HL-60/S4 treated with retinoic acid at 250 ng/mL for 4 days and 3 days (cell line): Measurements from ENCODE around the gene MYBPH.

Experiments used
- in situ Hi-C: fragments of 300-500 bp; cut with MboI; formaldehyde crosslinking; loops from 2 replicates; pipeline ENCODE4 v1.7.0; 2022; ENCODE audit warnings: low sequenced_read_pairs

Gene MYBPH

DNA sequence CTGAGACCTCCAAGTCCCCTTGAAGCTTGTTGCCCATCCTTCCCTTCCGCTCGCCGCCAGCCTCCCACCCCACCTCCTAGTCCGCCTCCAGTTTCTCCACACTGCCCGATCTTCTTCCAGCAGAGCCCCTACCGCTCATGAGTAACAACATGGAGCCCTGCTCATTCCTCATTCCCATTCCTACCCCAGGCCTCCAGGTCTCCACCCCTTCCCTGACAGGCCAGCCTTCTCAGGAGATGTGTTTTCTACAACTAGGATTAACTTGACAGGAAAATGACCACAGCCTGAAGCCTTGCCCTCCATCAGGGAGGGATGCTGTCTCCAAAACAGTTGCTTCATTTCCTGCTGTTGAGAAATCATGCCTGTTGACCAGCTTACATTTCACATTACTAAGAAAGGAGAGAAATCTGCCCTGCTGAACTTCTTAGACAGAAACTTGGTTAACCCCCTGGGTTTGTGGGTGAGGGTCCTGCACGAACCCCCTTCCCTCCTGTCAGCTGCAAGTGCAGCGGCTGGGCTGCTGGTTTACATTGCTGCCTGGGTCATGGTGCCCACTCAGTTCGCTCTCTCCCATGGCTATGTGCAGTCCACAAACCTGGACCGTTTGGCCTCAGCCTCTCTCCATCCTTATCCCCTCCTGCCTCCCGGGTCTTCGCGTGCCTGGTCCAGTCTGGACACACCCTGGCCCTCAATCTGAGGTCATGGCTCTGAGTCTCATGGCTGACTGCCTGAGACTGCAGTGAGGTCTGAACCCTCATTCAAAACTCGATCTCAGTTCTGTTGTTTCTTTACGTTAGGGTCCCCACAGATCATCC lies 27.0 kb upstream of the MYBPH start:
- in situ Hi-C loops = loop anchor here (10.0 to 25.0 kb wide), 2 partner anchors 168 to 1110 kb away; no protein-coding TSS in a partner anchor

GRCh38 chr1:203201516-203202205 lies 26.0 kb upstream of the MYBPH start:
- in situ Hi-C loops = loop anchor here (10.0 to 25.0 kb wide), 2 partner anchors 167 to 1111 kb away; no protein-coding TSS in a partner anchor

DNA sequence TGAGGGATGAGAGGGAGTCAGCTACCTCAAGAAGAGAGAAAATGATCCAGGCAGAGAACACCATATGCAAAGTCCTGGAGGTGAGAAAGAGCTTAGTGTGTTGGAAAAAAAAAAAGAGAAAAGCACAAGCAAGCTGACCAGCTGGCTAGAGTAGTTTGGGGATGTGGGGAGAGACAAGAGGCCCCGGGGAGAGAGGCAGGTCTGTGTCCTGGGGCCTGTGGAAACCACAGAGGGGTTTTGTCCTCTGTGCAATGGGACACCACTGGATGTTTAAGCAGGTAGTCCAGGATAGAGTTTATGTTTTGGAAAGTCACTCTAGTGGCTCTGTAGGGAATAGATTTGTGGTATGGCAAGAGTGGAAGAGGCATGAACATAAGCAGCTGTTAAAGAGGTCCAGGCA lies 25.3 kb upstream of the MYBPH start:
- in situ Hi-C loops = loop anchor here (10.0 to 25.0 kb wide), 2 partner anchors 166 to 1111 kb away; no protein-coding TSS in a partner anchor

DNA sequence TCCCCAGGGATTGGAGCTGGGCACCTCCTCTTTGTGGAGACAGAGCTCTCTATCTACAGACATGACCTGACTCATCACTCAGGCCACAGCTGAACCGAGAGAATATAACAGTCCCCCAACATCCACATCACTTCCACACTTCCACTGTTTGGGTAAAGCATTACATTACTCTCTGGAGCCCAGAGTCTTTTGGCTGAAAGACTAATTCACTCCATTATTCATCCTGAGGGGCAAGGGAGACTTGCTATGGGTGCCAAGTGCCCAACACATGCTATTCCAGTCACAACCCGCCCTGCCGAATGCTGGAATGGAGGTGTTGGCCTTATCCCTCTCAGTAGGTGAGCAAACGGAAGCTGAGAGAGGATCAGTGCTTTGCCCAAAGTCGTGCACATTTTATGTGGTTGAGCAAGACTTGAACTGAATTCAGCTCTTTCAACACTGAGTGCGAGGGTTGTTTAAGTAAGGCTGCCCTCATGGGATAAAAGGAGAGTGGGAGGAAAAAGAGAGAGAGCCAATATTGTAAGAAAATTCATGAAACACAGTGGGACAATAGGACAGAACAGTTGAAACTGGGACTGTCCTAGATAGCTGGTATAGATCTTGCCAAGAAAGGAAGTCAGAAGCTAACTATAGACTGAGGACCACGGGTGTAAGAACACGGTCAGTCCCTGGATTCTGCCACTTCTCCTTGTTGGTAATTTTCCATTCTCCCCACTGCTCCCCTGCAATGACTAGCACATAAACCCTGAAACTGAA lies 24.4 kb upstream of the MYBPH start:
- in situ Hi-C loops = loop anchor here (10.0 to 25.0 kb wide), 2 partner anchors 165 to 1112 kb away; no protein-coding TSS in a partner anchor

DNA sequence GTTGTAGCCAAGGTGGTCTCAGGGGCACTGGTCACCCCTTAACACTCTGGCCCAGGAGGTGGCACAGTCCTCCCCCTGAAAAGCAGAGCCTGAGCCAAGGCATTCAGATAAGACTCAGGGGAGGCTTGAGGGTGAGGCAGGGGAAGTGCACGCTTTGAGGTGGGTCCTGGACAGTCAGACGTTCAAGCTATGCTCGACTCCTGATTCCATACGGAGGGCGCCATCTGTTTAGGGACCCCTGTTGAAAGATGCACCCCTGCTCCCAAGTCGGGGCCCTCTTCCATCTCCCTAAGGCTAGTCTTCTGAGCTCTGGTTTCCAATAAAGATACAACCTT lies 23.8 kb upstream of the MYBPH start:
- in situ Hi-C loops = no loop called here

DNA sequence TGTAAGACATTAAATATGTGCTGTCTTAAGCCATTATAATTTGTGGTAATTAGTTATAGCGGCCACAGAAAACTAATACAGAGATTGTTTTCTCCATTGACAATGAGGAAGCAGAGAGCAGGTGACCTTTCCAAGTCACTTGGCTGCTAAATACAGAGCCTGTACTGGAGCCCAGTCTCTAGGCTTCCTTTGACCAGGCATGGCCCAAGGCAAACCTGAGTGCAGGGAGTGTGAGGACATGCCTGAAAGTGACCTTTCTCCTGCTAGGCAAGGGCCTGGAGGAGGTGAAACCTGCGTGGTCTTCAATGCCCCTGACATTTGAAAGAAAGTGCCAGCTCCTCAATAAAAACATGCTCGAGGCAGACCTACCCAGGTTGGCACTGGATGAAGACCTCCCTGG lies 23.4 kb upstream of the MYBPH start:
- in situ Hi-C loops = no loop called here

- in situ Hi-C loops = no loop called here
These were observed 22.0 kb upstream of the MYBPH start for GRCh38 chr1:203197625-203198024.

DNA sequence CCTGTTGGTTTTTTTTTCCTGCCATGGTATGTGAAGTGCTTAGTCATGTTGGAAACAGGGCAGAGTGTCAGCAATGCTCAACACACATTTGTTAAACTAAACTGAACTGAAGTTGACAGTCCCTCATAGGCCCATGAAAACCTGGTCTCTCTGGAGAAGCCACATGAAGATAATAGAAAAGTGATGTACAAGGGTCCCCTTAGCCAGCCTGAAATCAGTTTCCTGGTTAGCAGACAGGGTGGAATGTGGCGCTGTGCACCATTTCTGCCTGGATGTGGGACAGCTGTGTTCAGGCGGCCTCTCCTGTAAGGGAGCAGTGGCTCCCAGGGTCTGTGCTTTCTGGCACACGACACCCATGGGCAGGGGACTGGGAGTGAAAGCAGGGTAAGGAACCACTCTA lies 20.7 kb upstream of the MYBPH start:
- in situ Hi-C loops = no loop called here

DNA sequence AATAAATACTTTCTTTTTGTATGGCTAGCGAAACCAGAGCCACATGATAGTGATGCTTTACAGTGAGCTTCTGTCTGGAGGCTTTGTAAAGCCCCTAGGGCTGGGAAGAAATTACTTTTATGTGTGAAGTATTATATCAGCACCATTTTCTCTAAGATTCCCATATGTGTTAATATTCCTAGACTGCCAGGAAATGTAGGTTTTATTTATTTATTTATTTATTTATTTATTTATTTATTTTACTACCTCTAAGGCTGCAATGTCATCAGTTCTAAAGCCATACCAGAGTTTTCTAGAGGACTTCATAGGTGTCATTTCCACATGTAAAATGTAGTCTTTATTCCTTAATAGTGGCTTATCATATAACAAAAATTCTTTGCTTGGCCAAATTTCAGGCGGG lies 15.3 kb upstream of the MYBPH start:
- in situ Hi-C loops = no loop called here

DNA sequence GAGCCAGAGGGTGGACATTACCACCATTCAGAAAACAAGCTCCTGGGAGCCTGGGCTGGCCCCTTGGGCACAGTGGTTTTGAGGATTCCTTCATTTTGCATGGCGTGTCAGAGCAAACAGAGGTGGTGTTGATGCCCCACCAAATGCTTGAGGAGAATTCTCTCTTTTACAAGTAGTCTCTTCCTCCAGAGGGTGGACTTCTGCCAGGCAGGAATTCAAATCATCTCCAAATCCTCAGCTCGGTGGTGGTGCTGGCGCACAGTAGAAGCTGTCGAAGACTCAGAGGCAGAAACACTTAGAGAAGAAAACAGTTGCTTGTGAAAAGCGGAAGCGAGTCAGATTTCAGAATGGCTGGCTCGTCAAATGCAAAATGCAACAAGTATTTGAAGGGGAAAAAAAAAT lies 14.3 kb upstream of the MYBPH start:
- in situ Hi-C loops = no loop called here

GRCh38 chr1:203188686-203189232 lies 13.1 kb upstream of the MYBPH start:
- in situ Hi-C loops = no loop called here

DNA sequence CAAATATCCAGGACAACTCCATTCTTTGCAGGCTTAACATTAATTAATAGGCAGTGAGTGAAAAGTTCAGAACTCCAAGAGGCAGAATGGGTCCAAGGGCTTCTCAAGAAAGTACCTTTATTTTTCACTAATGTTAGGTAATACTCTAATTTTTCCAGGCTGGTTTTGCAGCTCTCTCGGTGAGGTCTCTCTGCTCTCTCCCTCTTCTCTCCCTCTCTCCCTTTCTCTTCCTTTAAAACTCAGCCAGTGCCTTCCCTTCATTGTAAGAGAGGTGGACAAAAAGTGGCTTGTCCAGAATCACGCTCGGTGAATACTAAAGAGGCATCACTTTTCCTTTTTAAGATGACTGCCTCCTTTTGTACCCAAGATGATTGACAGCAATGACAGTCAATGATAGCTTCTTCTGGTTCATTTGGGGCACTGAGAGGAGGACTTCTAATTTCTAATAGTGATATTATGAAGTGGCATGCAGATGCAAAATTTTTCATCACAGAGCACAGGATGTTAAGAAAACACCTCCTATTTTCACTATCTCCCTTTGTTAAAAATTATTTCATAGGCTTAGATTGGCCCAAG lies 12.2 kb upstream of the MYBPH start:
- in situ Hi-C loops = no loop called here

DNA sequence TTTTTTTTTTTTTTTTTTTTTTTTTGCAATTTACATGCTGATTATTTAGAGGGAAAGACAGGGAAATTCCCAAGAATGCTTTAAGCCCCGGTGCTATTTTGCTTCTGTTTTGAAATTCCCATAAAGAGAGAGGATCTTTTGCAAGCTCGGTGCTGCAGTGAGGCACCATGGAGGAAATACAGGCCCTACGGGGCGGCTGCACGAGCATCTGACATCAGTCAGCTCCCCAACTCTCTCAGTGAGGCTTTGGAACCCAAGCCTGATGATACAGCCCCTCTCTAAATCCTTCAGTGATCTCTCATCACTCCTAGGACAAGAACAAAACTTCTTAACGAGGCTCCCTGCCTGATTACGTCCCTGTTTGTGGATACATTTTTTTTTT lies 11.7 kb upstream of the MYBPH start:
- in situ Hi-C loops = no loop called here

- in situ Hi-C loops = no loop called here
These were observed 11.0 kb upstream of the MYBPH start, which contains the start of gene CHI3L1 for GRCh38 chr1:203186446-203187303. CHI3L1 (minus strand) TSS chr1:203186704; CDS start chr1:203186623, 81 bp downstream.

DNA sequence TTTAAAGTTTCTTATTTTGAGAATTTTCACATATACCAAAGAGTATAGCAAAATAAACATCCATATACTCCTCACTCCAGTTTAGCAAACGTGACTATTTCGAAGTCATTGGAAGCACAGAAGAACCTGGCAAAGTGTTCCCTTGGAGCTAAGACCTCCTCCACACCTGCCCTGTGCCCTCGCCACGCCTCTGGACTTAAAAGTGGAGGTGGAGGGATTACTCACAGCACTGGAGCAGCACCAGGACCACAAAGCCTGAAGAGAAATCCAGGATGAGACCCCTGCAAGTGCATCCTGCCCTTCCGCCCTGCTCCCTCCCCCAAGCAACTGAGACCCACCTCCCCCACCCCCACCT lies 10.4 kb upstream of the MYBPH start:
- in situ Hi-C loops = no loop called here

DNA sequence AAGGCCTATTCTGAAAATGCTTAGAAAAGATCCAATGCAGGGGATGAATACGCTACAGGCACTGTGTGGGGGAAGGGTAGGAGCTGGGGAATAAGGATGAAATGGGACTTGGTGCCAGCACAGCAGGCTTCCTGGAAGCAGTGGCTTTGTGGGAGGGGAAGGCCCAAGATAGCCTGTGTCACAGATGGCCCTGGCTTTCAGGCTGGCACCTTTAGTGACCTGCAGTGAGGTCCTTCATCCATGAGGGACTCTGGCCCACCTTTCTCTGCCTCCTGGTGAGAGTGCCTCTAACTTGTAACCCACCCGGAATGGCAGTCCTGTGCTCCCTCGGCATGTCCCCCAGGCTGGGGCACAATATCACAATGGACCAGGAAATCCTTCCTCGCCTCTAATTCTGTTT lies 10.0 kb upstream of the MYBPH start:
- in situ Hi-C loops = no loop called here

DNA sequence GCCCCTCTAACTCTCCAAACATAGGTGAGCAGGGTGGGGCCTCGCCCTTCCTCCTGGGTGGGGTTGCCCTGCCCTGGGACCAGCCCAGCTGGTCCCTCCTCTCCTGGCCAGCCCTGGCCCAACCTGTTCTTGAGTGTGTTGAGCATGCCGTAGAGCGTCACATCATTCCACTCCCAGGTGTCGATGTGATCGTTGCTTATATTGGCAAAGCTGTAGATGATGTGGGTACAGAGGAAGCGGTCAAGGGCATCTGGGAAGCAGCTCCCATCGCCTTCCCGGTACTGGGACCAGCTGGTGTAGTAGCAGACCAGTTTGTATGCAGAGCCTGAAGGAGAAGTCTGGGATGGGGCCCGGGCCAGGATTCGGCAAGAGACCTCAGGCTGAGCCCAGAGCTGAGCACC lies 9.4 kb upstream of the MYBPH start:
- in situ Hi-C loops = no loop called here

DNA sequence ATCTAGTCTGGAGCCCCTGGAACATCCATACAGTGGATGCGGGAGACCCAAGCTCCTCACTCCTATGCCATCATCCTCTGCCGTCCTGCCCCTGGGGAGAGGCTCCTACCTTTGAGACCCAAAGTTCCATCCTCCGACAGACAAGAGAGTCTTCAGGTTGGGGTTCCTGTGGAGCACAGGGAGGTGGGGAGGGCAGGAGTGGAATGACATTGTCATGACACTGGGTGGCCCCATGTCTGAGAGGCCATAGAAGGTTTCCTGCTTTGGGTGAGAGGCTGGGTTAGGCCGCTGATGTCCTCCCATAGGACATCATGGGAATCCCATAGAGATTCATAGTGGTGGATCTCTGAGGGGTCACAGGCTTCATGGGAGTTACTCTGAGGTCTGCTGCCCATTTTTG lies 8.8 kb upstream of the MYBPH start:
- in situ Hi-C loops = no loop called here

DNA sequence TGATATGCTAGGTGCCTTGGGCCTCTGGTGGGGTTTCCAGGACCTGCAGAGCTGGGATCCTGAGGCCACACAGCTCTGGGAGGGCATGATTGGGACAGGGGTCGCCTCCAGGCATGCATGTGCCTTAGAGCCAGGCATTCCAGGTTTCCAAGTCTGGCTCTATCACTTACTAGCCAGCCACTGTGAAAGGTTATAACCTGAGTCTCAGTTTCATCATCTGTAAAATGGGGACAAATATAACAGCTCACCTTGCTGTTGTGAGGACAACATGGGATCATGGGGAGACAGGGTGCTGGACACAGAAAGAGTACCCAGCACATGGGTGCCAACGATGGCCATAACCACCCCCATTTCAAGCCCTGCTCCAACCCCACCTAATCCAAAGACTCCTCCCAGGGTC lies 8.2 kb upstream of the MYBPH start:
- in situ Hi-C loops = no loop called here

DNA sequence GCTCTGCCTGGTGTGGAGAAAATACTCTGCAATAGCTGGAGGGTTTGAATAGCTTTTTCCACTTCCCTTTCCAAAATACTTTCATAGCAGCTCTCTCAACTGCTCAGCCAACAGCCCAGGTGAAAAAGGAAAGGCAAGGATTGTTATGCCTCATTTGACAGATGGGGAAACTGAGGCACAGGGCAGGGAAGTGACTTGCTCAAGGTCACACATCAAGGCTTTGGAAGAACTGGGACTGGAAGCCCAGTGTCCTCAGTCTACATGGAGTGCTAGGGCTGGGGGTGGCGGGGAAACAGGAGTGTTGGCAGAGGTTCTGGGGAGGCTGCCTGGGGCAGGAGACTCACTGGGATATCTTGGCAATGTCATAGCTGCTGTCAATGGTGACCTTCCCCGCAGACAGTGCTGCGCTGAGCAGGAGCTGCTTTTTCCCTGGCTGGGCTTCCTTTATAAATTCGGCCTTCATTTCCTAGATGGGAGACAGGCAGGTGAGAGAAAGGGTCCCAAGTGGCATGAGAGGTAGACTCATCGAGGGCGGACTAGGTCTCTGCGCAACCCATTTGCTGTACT lies 6.8 kb upstream of the MYBPH start:
- in situ Hi-C loops = no loop called here
